ENCODE data around the gene ZBTB39.

Gene ZBTB39

DNA sequence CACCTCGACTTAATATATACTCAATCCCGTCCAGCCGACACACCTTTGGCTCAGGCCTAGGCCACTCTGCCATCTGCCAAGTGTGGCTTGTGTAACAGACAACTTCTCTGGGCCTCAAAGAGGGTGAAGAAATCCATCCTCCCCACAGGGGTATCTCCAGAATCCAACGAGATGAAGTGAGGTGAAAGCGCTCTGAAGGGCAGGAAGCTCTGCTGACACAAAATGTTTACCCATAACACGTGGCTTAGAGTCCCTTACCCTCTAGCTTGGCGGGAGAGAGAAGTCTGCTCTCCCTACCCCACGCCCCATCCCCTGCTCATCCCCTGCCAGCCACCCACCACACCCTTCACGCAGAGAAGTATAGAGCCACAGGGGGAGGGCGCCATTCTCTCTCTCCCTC, 13.0 kb downstream of the ZBTB39 start:
- CTCF ChIA-PET: interaction anchor here (1.0 to 3.3 kb wide), 6 partner anchors 10 to 231 kb away, joined by 3 to 15 read pairs (median 6); partner anchors contain the start of genes HSD17B6 and ZBTB39
- no peak for TF ChIP-seq CTCF (IDR thresholded peaks at IDR 0.05; ENCODE audit: control extremely low read depth, extremely low read depth, low read depth, missing control alignments)
- POLR2A ChIA-PET: no interaction called here
- no peak for DNase-seq (ENCODE audit: extremely low spot score)

GRCh38 chr12:56991319-56992246, 14.8 kb downstream of the ZBTB39 start:
- no peak for TF ChIP-seq CTCF (IDR thresholded peaks at IDR 0.05; ENCODE audit: control extremely low read depth, extremely low read depth, low read depth, missing control alignments)
- CTCF ChIA-PET: interaction anchor here (0.7 to 2.0 kb wide), 6 partner anchors 10 to 253 kb away, joined by 3 to 10 read pairs (median 5); partner anchors contain the start of gene ZBTB39
- DNase-seq (ENCODE audit: extremely low spot score): no peak
- POLR2A ChIA-PET: no interaction called here

GRCh38 chr12:56990648-56991318, 15.6 kb downstream of the ZBTB39 start:
- CTCF ChIA-PET: interaction anchor here (0.8 to 2.0 kb wide), 4 partner anchors 11 to 232 kb away, joined by 3 to 10 read pairs (median 8); partner anchors contain the start of gene ZBTB39
- no peak for TF ChIP-seq CTCF (IDR thresholded peaks at IDR 0.05; ENCODE audit: control extremely low read depth, extremely low read depth, low read depth, missing control alignments)
- DNase-seq (ENCODE audit: extremely low spot score): no peak
- POLR2A ChIA-PET: no interaction called here

DNA sequence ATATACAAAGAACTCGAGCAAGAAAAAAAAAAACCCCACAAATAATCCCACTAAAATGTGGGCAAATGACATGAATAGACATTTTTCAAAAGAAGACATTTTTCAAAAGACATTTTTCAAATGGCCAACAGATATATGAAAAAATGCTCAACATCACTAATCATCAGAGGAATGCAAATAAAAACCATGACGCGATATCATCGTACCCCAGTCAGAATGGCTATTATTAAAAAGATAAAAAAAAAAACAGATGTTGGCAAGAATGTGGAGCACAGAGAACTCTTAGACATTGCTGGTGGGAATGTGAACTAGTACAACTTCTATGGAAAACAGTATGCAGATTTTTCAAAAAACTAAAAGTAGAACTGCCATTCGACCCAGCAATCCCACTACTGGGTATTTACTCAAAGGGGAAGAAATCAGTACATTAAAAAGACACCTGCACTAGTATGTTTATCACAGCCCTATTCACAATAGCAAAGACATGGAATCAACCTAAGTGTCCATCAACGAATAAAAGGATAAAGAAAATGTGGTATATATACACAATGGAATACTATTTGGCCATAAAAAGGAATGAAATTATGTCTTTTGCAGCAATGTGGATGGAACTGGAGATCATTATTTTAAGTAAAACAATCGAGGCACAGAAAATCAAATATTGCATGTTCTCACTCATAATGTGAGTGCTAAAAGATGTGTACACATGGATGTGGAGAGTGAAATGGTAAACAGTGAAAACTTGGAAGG, 16.3 kb downstream of the ZBTB39 start:
- ChIA-PET CTCF (interaction anchor here (1.6 to 5.0 kb wide), 3 partner anchors 11 to 234 kb away, joined by 6 to 122 read pairs (median 84); partner anchors contain the start of genes PRIM1 and ZBTB39), POLR2A (no interaction called here)
- TF ChIP-seq CTCF (IDR thresholded peaks at IDR 0.05; ENCODE audit: control extremely low read depth, extremely low read depth, low read depth, missing control alignments): no peak
- no peak for DNase-seq (ENCODE audit: extremely low spot score)

GRCh38 chr12:56988207-56988739, 18.1 kb downstream of the ZBTB39 start:
- TF ChIP-seq CTCF (IDR thresholded peaks at IDR 0.05; ENCODE audit: control extremely low read depth, extremely low read depth, low read depth, missing control alignments): no peak
- ChIA-PET POLR2A (interaction anchor here (1.0 to 1.1 kb wide), 2 partner anchors 14 to 263 kb away, joined by 3 to 4 read pairs; no protein-coding TSS in a partner anchor), CTCF (interaction anchor here (0.8 to 5.0 kb wide), 26 partner anchors 9 to 474 kb away, joined by 3 to 122 read pairs (median 4); partner anchors contain the start of genes HSD17B6, PRIM1 and ZBTB39)
- no peak for DNase-seq (ENCODE audit: extremely low spot score)

All from GM10248 (cell line).